Subcutaneous adipose tissue (tissue), 4 donors: ENCODE measurements around the gene UNC79. TPM values are rescaled to one million over a fixed set of nuclear protein-coding genes. Genes with fewer than 3 reads are reported as not detected.

Experiments used
- total RNA-seq, 4 donors: library from RNA; depleted of rRNA; stranded (reverse); fragments of >200 nt; gene quantifications; one replicate each; pipeline ENCODE4 v1.1.0, GENCODE V29; 2016
- TF ChIP-seq, protein P1 (sequence below): fragments of 450-650 bp; IDR thresholded peaks from one replicate; pipeline ENCODE4 v1.5.1; 2016; ENCODE audit warnings: low read depth, mild to moderate bottlenecking, control low read depth, antibody characterized with exemption, moderate library complexity

Gene UNC79
- total RNA-seq, 4 donors from 2014 or later: 0.16 to 0.75 (median 0.28) TPM

DNA sequence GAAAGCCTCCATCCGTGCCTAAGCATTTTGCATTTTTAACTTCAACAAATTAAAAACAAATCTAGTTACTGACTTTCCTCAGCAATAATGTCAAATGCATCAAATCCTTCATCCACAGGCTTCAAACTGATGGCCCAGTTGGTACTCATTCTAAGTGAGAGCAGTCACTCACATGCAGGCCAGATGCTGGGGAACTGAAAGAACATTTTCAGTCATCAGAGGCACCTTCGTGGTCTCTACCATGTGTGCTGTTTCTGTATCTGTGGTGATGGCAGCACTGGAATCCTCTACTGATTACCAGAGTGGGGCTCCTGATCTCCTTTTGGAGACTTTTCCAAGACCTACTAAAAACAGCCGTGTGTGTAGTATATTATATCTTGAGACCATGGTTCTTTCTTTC is 212.4 kb downstream of the UNC79 start:
- TF ChIP-seq, protein P1, sequence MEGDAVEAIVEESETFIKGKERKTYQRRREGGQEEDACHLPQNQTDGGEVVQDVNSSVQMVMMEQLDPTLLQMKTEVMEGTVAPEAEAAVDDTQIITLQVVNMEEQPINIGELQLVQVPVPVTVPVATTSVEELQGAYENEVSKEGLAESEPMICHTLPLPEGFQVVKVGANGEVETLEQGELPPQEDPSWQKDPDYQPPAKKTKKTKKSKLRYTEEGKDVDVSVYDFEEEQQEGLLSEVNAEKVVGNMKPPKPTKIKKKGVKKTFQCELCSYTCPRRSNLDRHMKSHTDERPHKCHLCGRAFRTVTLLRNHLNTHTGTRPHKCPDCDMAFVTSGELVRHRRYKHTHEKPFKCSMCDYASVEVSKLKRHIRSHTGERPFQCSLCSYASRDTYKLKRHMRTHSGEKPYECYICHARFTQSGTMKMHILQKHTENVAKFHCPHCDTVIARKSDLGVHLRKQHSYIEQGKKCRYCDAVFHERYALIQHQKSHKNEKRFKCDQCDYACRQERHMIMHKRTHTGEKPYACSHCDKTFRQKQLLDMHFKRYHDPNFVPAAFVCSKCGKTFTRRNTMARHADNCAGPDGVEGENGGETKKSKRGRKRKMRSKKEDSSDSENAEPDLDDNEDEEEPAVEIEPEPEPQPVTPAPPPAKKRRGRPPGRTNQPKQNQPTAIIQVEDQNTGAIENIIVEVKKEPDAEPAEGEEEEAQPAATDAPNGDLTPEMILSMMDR: no peak

DNA sequence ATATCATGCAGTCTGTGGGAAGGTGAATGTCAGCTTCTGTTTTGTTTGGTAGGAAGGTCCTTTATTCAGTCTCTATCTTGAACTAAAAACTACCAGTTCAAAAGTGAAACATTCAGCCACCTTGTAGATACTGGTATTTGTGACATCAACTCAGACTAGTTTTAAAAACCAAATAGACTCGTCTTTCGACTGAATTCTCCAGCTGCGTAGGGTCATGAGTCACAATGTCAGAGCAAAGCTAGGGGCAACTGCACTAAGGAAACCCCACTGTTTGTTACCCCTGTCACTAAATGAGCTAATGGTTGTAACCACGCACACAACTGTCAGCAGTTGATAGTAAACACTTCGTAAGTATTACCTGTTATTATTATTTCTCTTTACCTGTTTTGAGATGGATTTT is 212.9 kb downstream of the UNC79 start:
- TF ChIP-seq, protein P1: no peak

DNA sequence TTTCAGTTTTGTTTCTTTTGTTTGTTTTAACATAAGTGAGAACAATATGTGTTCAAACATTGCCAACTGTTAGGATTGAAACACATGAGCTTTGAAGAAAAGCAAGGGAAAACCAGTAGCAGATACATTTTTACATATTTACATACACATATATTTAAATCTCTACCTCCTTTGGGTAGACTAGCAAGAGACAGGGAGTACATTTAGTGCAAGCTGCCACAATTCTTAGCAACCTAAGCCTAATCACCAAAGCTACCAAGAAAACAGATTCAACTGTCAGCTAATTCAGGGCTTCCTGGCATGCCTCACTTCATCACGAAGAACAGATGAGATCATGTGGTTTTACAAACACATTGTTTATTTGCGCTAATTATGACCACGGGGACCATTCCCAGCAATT is 214.5 kb downstream of the UNC79 start:
- TF ChIP-seq, protein P1: no peak

DNA sequence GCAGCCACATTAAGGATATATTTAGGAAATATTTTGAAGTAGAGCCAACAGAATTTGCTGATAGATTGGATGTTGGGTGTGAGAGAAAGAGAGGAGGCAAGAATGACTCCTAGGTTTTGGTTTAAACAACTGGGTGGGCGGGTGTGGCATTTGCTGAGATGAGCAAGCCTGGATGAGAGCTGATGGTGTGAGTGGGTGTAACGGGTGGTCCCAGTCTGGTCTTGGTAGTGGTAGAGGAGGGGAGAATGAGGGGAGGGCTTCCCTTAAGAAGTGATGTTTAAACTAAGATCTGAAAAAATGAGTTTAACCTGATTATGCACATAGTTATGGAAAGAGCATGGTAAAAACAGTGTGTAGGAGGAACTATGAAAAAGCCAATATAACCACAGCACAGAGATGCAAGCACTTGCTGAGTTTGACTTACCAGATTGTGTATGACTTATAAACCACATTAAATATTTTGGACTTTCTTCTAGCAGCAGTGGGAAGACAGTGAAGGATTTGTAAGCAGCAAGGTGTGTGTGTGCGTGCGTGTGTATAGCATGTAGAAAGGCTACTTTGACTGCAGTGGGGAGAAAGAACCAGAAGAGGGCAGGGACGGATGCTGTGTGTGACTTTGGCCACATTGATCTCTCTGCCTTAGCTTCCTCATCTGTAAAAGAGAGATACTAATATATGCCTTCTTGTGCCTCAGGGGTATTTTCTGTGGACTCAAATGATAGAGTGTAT is 217.9 kb downstream of the UNC79 start:
- TF ChIP-seq, protein P1: no peak

DNA sequence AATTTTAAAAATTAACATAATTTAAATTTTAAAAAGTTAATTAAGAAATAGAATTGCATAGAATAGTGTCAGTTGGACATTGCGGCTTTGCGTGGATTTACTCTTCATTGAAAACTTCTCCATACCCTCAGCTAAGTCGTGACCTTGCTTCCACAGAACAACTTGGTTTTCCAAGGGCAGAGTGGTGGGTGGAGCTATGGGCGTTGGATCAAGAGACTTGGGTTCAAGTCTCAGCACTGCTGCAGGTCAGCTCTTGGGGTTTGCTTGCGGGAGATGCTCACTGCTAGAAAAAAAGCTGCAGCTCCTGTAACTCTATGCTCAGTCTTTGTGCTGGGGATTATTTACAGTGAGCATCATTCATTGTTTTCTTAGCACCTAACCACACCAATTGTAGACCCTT is 223.9 kb downstream of the UNC79 start:
- TF ChIP-seq, protein P1: no peak

DNA sequence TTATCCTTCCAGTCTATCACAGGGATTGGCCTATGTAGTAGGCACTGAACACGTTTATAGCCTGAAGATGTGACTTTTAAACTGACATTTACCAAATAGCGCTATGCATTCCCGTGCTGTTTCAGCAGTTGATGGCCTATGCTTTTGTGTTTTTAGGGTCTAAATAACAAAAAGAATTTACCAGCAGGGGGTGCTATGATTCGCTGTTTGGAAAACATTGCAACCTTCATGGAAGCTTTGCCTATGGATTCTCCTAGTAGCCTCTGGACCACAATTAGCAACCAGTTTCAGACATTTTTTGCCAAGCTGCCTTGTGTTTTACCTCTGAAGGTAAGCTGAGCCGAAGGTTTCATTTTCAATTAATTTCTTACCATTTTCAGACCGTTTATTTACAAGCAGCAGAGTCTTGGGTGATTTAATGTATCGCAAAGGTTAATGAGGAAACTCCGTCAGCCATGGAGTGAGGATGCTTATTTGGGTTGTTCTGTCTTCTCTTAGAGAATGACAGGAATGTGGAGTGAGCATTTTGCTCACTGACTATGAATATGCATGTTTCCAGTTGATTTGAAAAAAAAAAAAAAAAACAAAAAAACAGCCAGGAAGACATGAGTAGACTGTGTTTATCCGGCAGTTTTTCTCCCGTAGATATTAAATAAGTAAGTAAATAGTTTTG is 224.5 kb downstream of the UNC79 start:
- TF ChIP-seq, protein P1: no peak

DNA sequence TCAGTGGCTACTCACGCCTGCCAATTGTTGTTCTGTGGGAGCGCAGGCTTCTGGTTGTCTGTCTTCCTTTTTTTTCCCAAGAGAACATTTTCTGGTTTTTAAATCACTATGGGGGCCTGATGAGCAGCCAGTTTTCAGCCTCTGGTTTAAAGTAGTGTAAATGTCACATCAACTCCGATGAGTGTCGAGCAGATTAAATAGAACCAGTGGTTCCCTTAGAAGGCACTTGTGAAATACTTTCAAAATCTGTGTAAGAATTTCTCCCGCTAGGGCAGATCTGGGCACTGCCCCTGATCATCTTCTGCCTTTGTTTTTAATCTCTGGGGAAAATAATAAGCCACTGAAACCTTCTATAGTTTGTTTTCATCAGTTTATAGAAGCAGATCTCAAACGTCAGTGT is 227.1 kb downstream of the UNC79 start:
- TF ChIP-seq, protein P1: no peak
